Spleen (tissue), 7 donors: Measurements from ENCODE around the gene DLG1.

ENCODE experiments used
- POLR2A ChIP-seq, 3 donors: fragments of 450-650 bp; IDR thresholded peaks; one replicate each; pipeline ENCODE4 v1.5.1; 2017; ENCODE audit warnings: antibody characterized with exemption in 3 of 3, mild to moderate bottlenecking in 1 of 3
- TF ChIP-seq, protein P1 (sequence below), 11 experiments: fragments of 200-600 bp in 7 of 11; fragments of 450-650 bp in 4 of 11; sonication (generic) in 4 of 11; IDR thresholded peaks in 8 of 11; conservative IDR thresholded peaks in 3 of 11; 1 replicate in 7 of 11; 2 replicates in 4 of 11; pipeline versions ENCODE4 v1.4.0 to v1.8.0; 2016 to 2021; ENCODE audit warnings: antibody characterized with exemption in 11 of 11, inconsistent platforms in 4 of 11, mild to moderate bottlenecking in 1 of 11
- donor health status: DM: no; HTN: no; CAD: no; lungs with moderate emphysema.
- donor health status: DM: no; HTN: no; CAD: no.
- donor health status: DM: no; HTN: no; CAD: no.

DNA sequence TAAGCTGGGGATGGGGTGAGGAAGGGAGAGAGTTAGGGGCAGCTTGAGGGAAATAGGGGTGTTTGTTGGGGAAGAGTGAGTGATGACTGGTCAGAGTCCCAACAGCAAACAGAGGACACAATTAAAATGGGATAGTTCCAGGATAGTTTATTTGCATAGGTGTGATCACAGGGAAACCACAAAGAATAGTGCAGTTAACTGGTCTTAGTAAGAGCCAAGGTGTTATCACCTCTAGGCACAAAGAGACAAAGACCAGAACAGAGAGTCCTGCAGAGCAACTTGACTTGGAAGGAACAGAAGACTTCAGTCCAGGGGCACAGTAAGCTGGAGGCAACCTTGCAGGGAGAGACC is 42.1 kb upstream of the DLG1 start:
- TF ChIP-seq, protein P1, sequence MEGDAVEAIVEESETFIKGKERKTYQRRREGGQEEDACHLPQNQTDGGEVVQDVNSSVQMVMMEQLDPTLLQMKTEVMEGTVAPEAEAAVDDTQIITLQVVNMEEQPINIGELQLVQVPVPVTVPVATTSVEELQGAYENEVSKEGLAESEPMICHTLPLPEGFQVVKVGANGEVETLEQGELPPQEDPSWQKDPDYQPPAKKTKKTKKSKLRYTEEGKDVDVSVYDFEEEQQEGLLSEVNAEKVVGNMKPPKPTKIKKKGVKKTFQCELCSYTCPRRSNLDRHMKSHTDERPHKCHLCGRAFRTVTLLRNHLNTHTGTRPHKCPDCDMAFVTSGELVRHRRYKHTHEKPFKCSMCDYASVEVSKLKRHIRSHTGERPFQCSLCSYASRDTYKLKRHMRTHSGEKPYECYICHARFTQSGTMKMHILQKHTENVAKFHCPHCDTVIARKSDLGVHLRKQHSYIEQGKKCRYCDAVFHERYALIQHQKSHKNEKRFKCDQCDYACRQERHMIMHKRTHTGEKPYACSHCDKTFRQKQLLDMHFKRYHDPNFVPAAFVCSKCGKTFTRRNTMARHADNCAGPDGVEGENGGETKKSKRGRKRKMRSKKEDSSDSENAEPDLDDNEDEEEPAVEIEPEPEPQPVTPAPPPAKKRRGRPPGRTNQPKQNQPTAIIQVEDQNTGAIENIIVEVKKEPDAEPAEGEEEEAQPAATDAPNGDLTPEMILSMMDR (IDR thresholded peaks at IDR 0.05 in 8 of 11, conservative IDR thresholded peaks at IDR 0.05 in 3 of 11), result no peak
- no peak for TF ChIP-seq POLR2A (IDR thresholded peaks at IDR 0.05)
